ENCODE measurements around the gene ZFPM1. TPM values are rescaled to one million over a fixed set of nuclear protein-coding genes. Genes with fewer than 3 reads are reported as not detected.
A peak's percentile ranks its signal among the peaks of the same experiment; 100 is the strongest.

The ZFPM1 gene
- total RNA-seq, 2 experiments from 2014 or later = 2.1 to 14.2 TPM

- peaks cover 4% of the 10 kb centered on the region; the same call in 1 of the 2 replicates for H4K20me1 ChIP-seq (ENCODE audit: insufficient read depth, low read length)
- ChIA-PET POLR2A (interaction anchor here (1.2 kb wide), 1 partner anchor 94 kb away, joined by 4 read pairs; the partner anchor contains the start of gene ZC3H18), CTCF (ENCODE audit: unreplicated experiment) (interaction anchor here (0.6 kb wide), 2 partner anchors 9 to 20 kb away, joined by 3 read pairs; no protein-coding TSS in a partner anchor)
- H3K79me2 ChIP-seq (ENCODE audit: insufficient read depth, low read depth, low read length) = no peaks in the 10 kb centered on the region
- peaks cover 45% of the 10 kb centered on the region for H3K4me1 ChIP-seq (ENCODE audit: insufficient read depth, low read length, poor library complexity, severe bottlenecking)
- intact Hi-C loops (cut with micrococcal nuclease; ENCODE audit: unreplicated experiment) = no loop called here
- no peak overlapping the region for H3K4me2 ChIP-seq (ENCODE audit: low read length)
- TF ChIP-seq EZH2phosphoT487 (IDR thresholded peaks at IDR 0.05; ENCODE audit: borderline replicate concordance, low read depth, low read length) = no peak
- TF ChIP-seq, protein P1, sequence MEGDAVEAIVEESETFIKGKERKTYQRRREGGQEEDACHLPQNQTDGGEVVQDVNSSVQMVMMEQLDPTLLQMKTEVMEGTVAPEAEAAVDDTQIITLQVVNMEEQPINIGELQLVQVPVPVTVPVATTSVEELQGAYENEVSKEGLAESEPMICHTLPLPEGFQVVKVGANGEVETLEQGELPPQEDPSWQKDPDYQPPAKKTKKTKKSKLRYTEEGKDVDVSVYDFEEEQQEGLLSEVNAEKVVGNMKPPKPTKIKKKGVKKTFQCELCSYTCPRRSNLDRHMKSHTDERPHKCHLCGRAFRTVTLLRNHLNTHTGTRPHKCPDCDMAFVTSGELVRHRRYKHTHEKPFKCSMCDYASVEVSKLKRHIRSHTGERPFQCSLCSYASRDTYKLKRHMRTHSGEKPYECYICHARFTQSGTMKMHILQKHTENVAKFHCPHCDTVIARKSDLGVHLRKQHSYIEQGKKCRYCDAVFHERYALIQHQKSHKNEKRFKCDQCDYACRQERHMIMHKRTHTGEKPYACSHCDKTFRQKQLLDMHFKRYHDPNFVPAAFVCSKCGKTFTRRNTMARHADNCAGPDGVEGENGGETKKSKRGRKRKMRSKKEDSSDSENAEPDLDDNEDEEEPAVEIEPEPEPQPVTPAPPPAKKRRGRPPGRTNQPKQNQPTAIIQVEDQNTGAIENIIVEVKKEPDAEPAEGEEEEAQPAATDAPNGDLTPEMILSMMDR (conservative IDR thresholded peaks at IDR 0.05; ENCODE audit: low read length) = no peak
- no peaks in the 10 kb centered on the region for H3K9me2 ChIP-seq (ENCODE audit: insufficient read depth, low read length)
- H3K27ac ChIP-seq (ENCODE audit: low read depth, low read length, poor library complexity, severe bottlenecking) = no peak overlapping the region
- no TSS peak for BruUV-seq (replicated peaks)
- no peaks in the 10 kb centered on the region for H3K36me3 ChIP-seq (ENCODE audit: insufficient read depth, low read length)
- no peak overlapping the region for H2AFZ ChIP-seq (ENCODE audit: low read length)
- no peak overlapping the region for H3K4me3 ChIP-seq (ENCODE audit: low read depth, low read length, poor library complexity, severe bottlenecking)
- no peak for DNase-seq (ENCODE audit: low spot score)
- H3K9me3 ChIP-seq (ENCODE audit: low read length) = no peaks in the 10 kb centered on the region
These were observed 23.8 kb downstream of the ZFPM1 start for GRCh38 chr16:88476817-88477397.

- BruUV-seq (replicated peaks) = no TSS peak
- CTCF ChIA-PET (ENCODE audit: unreplicated experiment) = interaction anchor here (0.6 to 1.3 kb wide), 3 partner anchors 19 to 21 kb away, joined by 3 to 7 read pairs (median 3); no protein-coding TSS in a partner anchor
- POLR2A ChIA-PET = interaction anchor here (1.2 kb wide), 1 partner anchor 93 kb away, joined by 4 read pairs; the partner anchor contains the start of gene ZC3H18
- H2AFZ ChIP-seq (ENCODE audit: low read length) = no peak overlapping the region
- H3K4me1 ChIP-seq (ENCODE audit: insufficient read depth, low read length, poor library complexity, severe bottlenecking) = peaks cover 54% of the 10 kb centered on the region
- H3K27ac ChIP-seq (ENCODE audit: low read depth, low read length, poor library complexity, severe bottlenecking) = no peak overlapping the region
- peak overlapping the region; percentile 44; the same call in 1 of the 2 replicates for H3K4me2 ChIP-seq (ENCODE audit: low read length)
- no peak overlapping the region for H3K4me3 ChIP-seq (ENCODE audit: low read depth, low read length, poor library complexity, severe bottlenecking)
- intact Hi-C loops (cut with micrococcal nuclease; ENCODE audit: unreplicated experiment) = no loop called here
- peaks cover 4% of the 10 kb centered on the region; the same call in 1 of the 2 replicates for H4K20me1 ChIP-seq (ENCODE audit: insufficient read depth, low read length)
- H3K9me3 ChIP-seq (ENCODE audit: low read length) = no peaks in the 10 kb centered on the region
- no peak for TF ChIP-seq EZH2phosphoT487 (IDR thresholded peaks at IDR 0.05; ENCODE audit: borderline replicate concordance, low read depth, low read length)
- TF ChIP-seq, protein P1 (conservative IDR thresholded peaks at IDR 0.05; ENCODE audit: low read length) = 0 out of 2 replicates have a peak, but pooled peaks have one; percentile 12
- no peaks in the 10 kb centered on the region for H3K9me2 ChIP-seq (ENCODE audit: insufficient read depth, low read length)
- H3K36me3 ChIP-seq (ENCODE audit: insufficient read depth, low read length) = no peaks in the 10 kb centered on the region
- H3K79me2 ChIP-seq (ENCODE audit: insufficient read depth, low read depth, low read length) = no peaks in the 10 kb centered on the region
- peak; percentile 59 for DNase-seq (ENCODE audit: low spot score)
These were observed 24.8 kb downstream of the ZFPM1 start for GRCh38 chr16:88477631-88478519.

Measured in OCI-LY7 (cell line).